WI38 (cell line): ENCODE measurements around the gene NR5A1.

Experiments
- H3K4me3 ChIP-seq: 2 replicates; pipeline ENCODE4 v1.5.1; 2011; ENCODE audit warnings: low read depth, mild to moderate bottlenecking, control low read depth, low read length
- CTCF ChIP-seq: IDR thresholded peaks from 2 replicates; pipeline ENCODE4 v1.5.1; 2012; ENCODE audit warnings: low read depth, mild to moderate bottlenecking, control low read depth, low read length

NR5A1 gene

GRCh38 chr9:124480621-124480981 lies 26.6 kb downstream of the NR5A1 start:
- TF ChIP-seq CTCF, result 0 out of 2 replicates have a peak, but pooled peaks have one; percentile 52
- no peak overlapping the region for H3K4me3 ChIP-seq

- no peak for TF ChIP-seq CTCF
- H3K4me3 ChIP-seq, result no peak overlapping the region
Observed at GRCh38 chr9:124479947-124480620, 27.1 kb downstream of the NR5A1 start.

- no peak overlapping the region for H3K4me3 ChIP-seq
- no peak for TF ChIP-seq CTCF
Observed at GRCh38 chr9:124479371-124479770, 27.8 kb downstream of the NR5A1 start.

- TF ChIP-seq CTCF, result no peak
- no peak overlapping the region for H3K4me3 ChIP-seq
Observed at GRCh38 chr9:124478354-124478753, 28.8 kb downstream of the NR5A1 start.

GRCh38 chr9:124477648-124478285 lies 29.4 kb downstream of the NR5A1 start:
- no peak for TF ChIP-seq CTCF
- no peak overlapping the region for H3K4me3 ChIP-seq

- no peak for TF ChIP-seq CTCF
- no peak overlapping the region for H3K4me3 ChIP-seq
Observed at GRCh38 chr9:124477211-124477647, 30.0 kb downstream of the NR5A1 start.

GRCh38 chr9:124475868-124476690 lies 31.1 kb downstream of the NR5A1 start:
- no peak for TF ChIP-seq CTCF
- no peak overlapping the region for H3K4me3 ChIP-seq
